GM11168 (cell line): ENCODE data around the gene WDR36.
"Not testable (repeated sequence)": the region's sequence is repeated elsewhere in the genome, so short reads cannot be mapped to it uniquely, and the experiment has no call there.

ENCODE experiments used
- in situ Hi-C: fragments of 300-500 bp; cut with MboI; formaldehyde crosslinking; loops from one replicate; pipeline ENCODE4 v1.12.0; 2022; ENCODE audit warnings: low sequenced_read_pairs; ENCODE audit not compliant: unreplicated experiment

WDR36 gene

GRCh38 chr5:111133436-111133751 lies 41.2 kb downstream of the WDR36 start:
- in situ Hi-C loops: no loop called here

- in situ Hi-C loops: no loop called here
Observed at GRCh38 chr5:111134087-111134486, 41.9 kb downstream of the WDR36 start.

- in situ Hi-C loops: no loop called here
Observed at GRCh38 chr5:111134864-111135263, 42.7 kb downstream of the WDR36 start.

GRCh38 chr5:111135363-111135762 lies 43.2 kb downstream of the WDR36 start:
- in situ Hi-C loops: no loop called here

GRCh38 chr5:111135946-111136345 lies 43.8 kb downstream of the WDR36 start:
- in situ Hi-C loops: no loop called here

- in situ Hi-C loops: no loop called here
Observed at GRCh38 chr5:111138096-111138495, 45.9 kb downstream of the WDR36 start.

- in situ Hi-C loops: not testable (repeated sequence)
Observed at GRCh38 chr5:111141471-111141870, 49.3 kb downstream of the WDR36 start.

- in situ Hi-C loops: no loop called here
Observed at GRCh38 chr5:111142932-111143331, 50.8 kb downstream of the WDR36 start.

- in situ Hi-C loops: no loop called here
Observed at GRCh38 chr5:111143910-111144309, 51.8 kb downstream of the WDR36 start.

GRCh38 chr5:111144352-111144930 lies 52.3 kb downstream of the WDR36 start:
- in situ Hi-C loops: no loop called here

- in situ Hi-C loops: no loop called here
Observed at GRCh38 chr5:111146053-111146452, 53.9 kb downstream of the WDR36 start.

- in situ Hi-C loops: no loop called here
Observed at GRCh38 chr5:111147502-111147901, 55.4 kb downstream of the WDR36 start.

- in situ Hi-C loops: loop anchor here (25.0 kb wide), 1 partner anchor 1010 kb away; no protein-coding TSS in a partner anchor
Observed at GRCh38 chr5:111151998-111152397, 59.9 kb downstream of the WDR36 start.

GRCh38 chr5:111153483-111153882 lies 61.3 kb downstream of the WDR36 start:
- in situ Hi-C loops: loop anchor here (25.0 kb wide), 1 partner anchor 1009 kb away; no protein-coding TSS in a partner anchor

GRCh38 chr5:111153945-111154344 lies 61.8 kb downstream of the WDR36 start:
- in situ Hi-C loops: loop anchor here (25.0 kb wide), 1 partner anchor 1008 kb away; no protein-coding TSS in a partner anchor

- in situ Hi-C loops: loop anchor here (25.0 kb wide), 1 partner anchor 1004 kb away; no protein-coding TSS in a partner anchor
Observed at GRCh38 chr5:111158105-111158744, 66.1 kb downstream of the WDR36 start.

GRCh38 chr5:111159845-111160244 lies 67.7 kb downstream of the WDR36 start:
- in situ Hi-C loops: loop anchor here (5.0 to 25.0 kb wide), 3 partner anchors 122 to 1002 kb away; no protein-coding TSS in a partner anchor

- in situ Hi-C loops: loop anchor here (5.0 to 25.0 kb wide), 3 partner anchors 119 to 999 kb away; no protein-coding TSS in a partner anchor
Observed at GRCh38 chr5:111163000-111163399, 70.9 kb downstream of the WDR36 start.

- in situ Hi-C loops: loop anchor here (10.0 to 25.0 kb wide), 2 partner anchors 300 to 997 kb away; no protein-coding TSS in a partner anchor
Observed at GRCh38 chr5:111165058-111165457, 72.9 kb downstream of the WDR36 start.

- in situ Hi-C loops: loop anchor here (10.0 to 25.0 kb wide), 2 partner anchors 297 to 995 kb away; no protein-coding TSS in a partner anchor
Observed at GRCh38 chr5:111167551-111167950, 75.4 kb downstream of the WDR36 start.

GRCh38 chr5:111168608-111169007 lies 76.5 kb downstream of the WDR36 start:
- in situ Hi-C loops: loop anchor here (10.0 to 25.0 kb wide), 2 partner anchors 296 to 994 kb away; no protein-coding TSS in a partner anchor
